Measurements from ENCODE around the gene EZR.

The EZR gene

DNA sequence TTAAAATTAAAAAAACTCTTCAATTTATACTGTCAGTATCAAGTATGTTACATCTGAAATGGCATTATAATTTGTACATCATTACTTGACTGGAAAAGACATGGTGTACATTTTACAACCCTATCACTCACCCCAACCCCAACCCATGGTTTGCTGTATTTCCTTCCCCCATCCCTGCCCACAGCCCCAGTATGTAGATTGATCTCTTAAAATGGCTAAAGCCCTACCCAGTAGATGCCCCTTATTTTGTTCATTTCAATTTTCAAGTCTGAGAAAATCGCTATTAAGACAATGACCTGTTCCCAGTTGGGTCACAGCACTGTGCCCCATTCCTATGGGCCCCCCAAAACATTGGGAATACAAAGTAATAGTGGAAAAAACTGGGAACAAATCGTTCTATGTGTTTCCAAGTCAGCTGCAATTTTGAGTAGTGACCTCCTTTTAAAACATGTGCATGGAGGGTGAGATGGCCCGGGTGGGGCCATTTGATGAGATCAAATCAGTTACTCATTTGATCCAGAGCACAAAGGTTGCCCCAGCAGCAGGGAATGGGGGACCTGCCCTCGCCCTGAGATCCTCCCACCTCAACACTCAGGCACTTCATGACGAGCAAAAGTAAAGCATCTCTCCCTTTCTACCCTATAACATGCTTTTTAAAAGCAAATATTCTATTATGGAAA lies 13.3 kb downstream of the EZR start:
- TF ChIP-seq, protein P1, sequence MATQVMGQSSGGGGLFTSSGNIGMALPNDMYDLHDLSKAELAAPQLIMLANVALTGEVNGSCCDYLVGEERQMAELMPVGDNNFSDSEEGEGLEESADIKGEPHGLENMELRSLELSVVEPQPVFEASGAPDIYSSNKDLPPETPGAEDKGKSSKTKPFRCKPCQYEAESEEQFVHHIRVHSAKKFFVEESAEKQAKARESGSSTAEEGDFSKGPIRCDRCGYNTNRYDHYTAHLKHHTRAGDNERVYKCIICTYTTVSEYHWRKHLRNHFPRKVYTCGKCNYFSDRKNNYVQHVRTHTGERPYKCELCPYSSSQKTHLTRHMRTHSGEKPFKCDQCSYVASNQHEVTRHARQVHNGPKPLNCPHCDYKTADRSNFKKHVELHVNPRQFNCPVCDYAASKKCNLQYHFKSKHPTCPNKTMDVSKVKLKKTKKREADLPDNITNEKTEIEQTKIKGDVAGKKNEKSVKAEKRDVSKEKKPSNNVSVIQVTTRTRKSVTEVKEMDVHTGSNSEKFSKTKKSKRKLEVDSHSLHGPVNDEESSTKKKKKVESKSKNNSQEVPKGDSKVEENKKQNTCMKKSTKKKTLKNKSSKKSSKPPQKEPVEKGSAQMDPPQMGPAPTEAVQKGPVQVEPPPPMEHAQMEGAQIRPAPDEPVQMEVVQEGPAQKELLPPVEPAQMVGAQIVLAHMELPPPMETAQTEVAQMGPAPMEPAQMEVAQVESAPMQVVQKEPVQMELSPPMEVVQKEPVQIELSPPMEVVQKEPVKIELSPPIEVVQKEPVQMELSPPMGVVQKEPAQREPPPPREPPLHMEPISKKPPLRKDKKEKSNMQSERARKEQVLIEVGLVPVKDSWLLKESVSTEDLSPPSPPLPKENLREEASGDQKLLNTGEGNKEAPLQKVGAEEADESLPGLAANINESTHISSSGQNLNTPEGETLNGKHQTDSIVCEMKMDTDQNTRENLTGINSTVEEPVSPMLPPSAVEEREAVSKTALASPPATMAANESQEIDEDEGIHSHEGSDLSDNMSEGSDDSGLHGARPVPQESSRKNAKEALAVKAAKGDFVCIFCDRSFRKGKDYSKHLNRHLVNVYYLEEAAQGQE (IDR thresholded peaks at IDR 0.05; ENCODE audit: insufficient read depth in 1 of 2, low read depth in 2 of 2, low read length in 2 of 2) = no peak
- no peak for TF ChIP-seq POLR2AphosphoS5 (IDR thresholded peaks at IDR 0.05; ENCODE audit: low read depth, low read length)
- TF ChIP-seq FOXP2 (optimal IDR thresholded peaks at IDR 0.05; ENCODE audit: borderline replicate concordance, extremely low read depth, extremely low read length, insufficient read depth) = no peak
- TF ChIP-seq TAF1 (IDR thresholded peaks at IDR 0.05; ENCODE audit: borderline replicate concordance, insufficient read depth, low read length) = no peak
- no peak for TF ChIP-seq SIN3A (IDR thresholded peaks at IDR 0.05; ENCODE audit: borderline replicate concordance, insufficient read depth, low read length)

DNA sequence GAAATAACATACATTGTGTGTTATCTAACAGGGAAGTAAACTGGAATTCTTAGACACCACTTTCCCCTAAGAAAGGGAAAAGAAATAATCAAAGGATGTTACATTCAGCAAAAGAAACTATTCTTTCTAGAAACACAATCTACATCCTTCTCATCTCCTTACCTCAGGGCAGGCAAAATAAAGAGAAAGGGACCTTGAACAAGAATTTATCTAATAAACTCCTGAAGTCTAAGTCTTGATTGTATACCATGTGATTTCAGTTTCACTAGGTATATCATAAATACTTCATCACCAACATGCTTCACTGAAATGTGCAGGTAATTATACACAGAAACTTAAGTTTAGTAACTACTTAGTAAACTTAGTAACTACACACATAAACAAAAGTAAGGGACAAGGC lies 15.0 kb downstream of the EZR start:
- no peak for TF ChIP-seq POLR2AphosphoS5 (IDR thresholded peaks at IDR 0.05; ENCODE audit: low read depth, low read length)
- no peak for TF ChIP-seq TAF1 (IDR thresholded peaks at IDR 0.05; ENCODE audit: borderline replicate concordance, insufficient read depth, low read length)
- TF ChIP-seq SIN3A (IDR thresholded peaks at IDR 0.05; ENCODE audit: borderline replicate concordance, insufficient read depth, low read length) = no peak
- TF ChIP-seq FOXP2 (optimal IDR thresholded peaks at IDR 0.05; ENCODE audit: borderline replicate concordance, extremely low read depth, extremely low read length, insufficient read depth) = no peak
- TF ChIP-seq, protein P1 (IDR thresholded peaks at IDR 0.05; ENCODE audit: insufficient read depth in 1 of 2, low read depth in 2 of 2, low read length in 2 of 2) = no peak

DNA sequence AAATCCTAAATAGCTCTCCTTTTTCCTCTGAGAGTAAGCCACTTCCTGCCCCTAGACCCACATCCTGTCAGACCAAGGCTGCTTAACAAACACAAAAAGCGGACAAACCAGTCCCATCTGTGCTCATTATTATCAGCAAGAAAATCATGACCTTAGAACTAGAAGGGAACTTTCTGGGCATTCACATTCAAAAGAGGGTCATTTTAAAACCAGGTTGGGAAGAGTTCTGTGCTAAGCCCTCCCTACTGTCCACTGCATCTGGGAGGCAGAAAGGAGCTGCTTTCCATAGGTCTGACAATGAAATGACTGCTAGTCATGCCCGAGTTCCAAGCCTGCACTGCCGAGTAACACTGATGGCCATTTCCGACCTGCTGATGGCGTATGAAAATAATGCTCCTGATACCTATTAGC lies 15.4 kb downstream of the EZR start:
- TF ChIP-seq FOXP2 (optimal IDR thresholded peaks at IDR 0.05; ENCODE audit: borderline replicate concordance, extremely low read depth, extremely low read length, insufficient read depth) (no peak), SIN3A (IDR thresholded peaks at IDR 0.05; ENCODE audit: borderline replicate concordance, insufficient read depth, low read length) (no peak), POLR2AphosphoS5 (IDR thresholded peaks at IDR 0.05; ENCODE audit: low read depth, low read length) (no peak), TAF1 (IDR thresholded peaks at IDR 0.05; ENCODE audit: borderline replicate concordance, insufficient read depth, low read length) (no peak)
- TF ChIP-seq, protein P1 (IDR thresholded peaks at IDR 0.05; ENCODE audit: insufficient read depth in 1 of 2, low read depth in 2 of 2, low read length in 2 of 2) = no peak

DNA sequence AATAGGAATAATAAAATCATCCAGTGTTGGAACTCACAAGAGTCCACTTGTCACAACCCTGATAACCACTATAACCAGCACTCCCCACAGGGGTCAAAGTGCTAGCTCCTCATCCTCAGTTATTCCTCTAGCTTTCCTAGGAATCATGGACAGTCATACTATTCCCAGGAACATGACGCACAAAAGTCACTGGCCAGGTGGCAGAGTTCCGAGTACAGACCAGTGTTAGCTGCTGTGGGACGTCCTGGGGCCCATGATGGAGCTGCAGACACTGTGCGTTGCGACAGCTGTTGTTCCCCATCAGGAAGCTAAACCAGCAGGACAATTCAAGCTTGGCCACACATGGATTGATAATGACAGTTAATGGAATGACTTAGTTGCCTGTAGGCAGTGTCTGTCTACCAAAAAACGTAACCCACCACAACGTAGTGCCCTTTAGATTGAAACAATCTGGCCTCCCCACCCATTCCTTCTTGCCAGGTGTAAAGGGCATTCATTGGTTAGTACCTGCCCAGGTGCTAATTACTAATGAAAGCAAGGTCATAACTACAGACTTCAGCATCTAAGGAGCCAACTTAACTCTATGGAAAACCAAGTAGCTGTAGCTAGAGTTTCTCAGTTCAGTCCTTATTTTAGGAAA lies 17.4 kb downstream of the EZR start:
- no peak for TF ChIP-seq TAF1 (IDR thresholded peaks at IDR 0.05; ENCODE audit: borderline replicate concordance, insufficient read depth, low read length)
- TF ChIP-seq, protein P1 (IDR thresholded peaks at IDR 0.05; ENCODE audit: insufficient read depth in 1 of 2, low read depth in 2 of 2, low read length in 2 of 2) = no peak
- no peak for TF ChIP-seq SIN3A (IDR thresholded peaks at IDR 0.05; ENCODE audit: borderline replicate concordance, insufficient read depth, low read length)
- TF ChIP-seq POLR2AphosphoS5 (IDR thresholded peaks at IDR 0.05; ENCODE audit: low read depth, low read length) = no peak
- TF ChIP-seq FOXP2 (optimal IDR thresholded peaks at IDR 0.05; ENCODE audit: borderline replicate concordance, extremely low read depth, extremely low read length, insufficient read depth) = no peak
